Heart left ventricle (tissue), 16 donors: Measurements from ENCODE around the gene MCC. TPM values are rescaled to one million over a fixed set of nuclear protein-coding genes. Genes with fewer than 3 reads are reported as not detected.

Experiments used
- ATAC-seq, 4 donors: fragments of 200-7000 bp; cut with Tn5 transposase; one replicate each; pipeline ENCODE4 v1.9.1; 2020 to 2022; ENCODE audit warnings: moderate library complexity in 4 of 4, mild to moderate bottlenecking in 3 of 4, moderate number of reproducible peaks in 1 of 4
- DNase-seq, 5 donors: peaks; one replicate each; pipeline ENCODE4 v3.0.0-alpha.2; 2020
- H3K27ac ChIP-seq, 12 donors: fragments of 200-600 bp; sonication (generic) in 4 of 12; one replicate each; pipeline versions ENCODE4 v1.5.0 to v1.8.0; 2016 to 2022; ENCODE audit warnings: mild to moderate bottlenecking in 2 of 12
- H3K27me3 ChIP-seq, 9 donors: fragments of 200-600 bp; sonication (generic) in 2 of 9; one replicate each; pipeline versions ENCODE4 v1.5.1 to v1.8.0; 2016 to 2022; ENCODE audit warnings: mild to moderate bottlenecking in 3 of 9
- H3K36me3 ChIP-seq, 9 donors: fragments of 200-600 bp; sonication (generic) in 2 of 9; one replicate each; pipeline versions ENCODE4 v1.5.0 to v1.8.0; 2018 to 2022; ENCODE audit warnings: mild to moderate bottlenecking in 2 of 9
- H3K4me1 ChIP-seq, 12 donors: fragments of 200-600 bp; sonication (generic) in 4 of 12; one replicate each; pipeline versions ENCODE4 v1.5.0 to v1.8.0; 2016 to 2022; ENCODE audit warnings: mild to moderate bottlenecking in 3 of 12
- H3K4me3 ChIP-seq, 12 donors: fragments of 200-600 bp; sonication (generic) in 4 of 12; one replicate each; pipeline versions ENCODE4 v1.5.0 to v1.8.0; 2017 to 2022; ENCODE audit warnings: mild to moderate bottlenecking in 9 of 12, moderate library complexity in 4 of 12
- H3K9me3 ChIP-seq, 12 donors: fragments of 200-600 bp; sonication (generic) in 4 of 12; one replicate each; pipeline versions ENCODE4 v1.5.0 to v1.8.0; 2016 to 2022; ENCODE audit warnings: mild to moderate bottlenecking in 1 of 12
- CTCF ChIP-seq, 12 donors: fragments of 200-600 bp; sonication (generic) in 4 of 12; IDR thresholded peaks; one replicate each; pipeline versions ENCODE4 v1.5.0 to v1.8.0; 2018 to 2022; ENCODE audit warnings: antibody characterized with exemption in 12 of 12, mild to moderate bottlenecking in 5 of 12
- POLR2A ChIP-seq, 2 donors: fragments of 450-650 bp; IDR thresholded peaks; one replicate each; pipeline ENCODE4 v1.6.1; 2017; ENCODE audit warnings: antibody characterized with exemption in 2 of 2, mild to moderate bottlenecking in 2 of 2, moderate library complexity in 2 of 2
- WGBS, 4 donors: extraction: QIAGEN DNeasy Blood & Tissue Kit in 2 of 4; methylation state at CpG; one replicate each; pipeline versions ENCODE4 v1.1.5 to v1.1.7; 2013 to 2018; 5-methylcytosine and 5-hydroxymethylcytosine counted together
- intact Hi-C, 10 donors: fragments of 100-400 bp; cut with DNase I; formaldehyde crosslinking; loops; one replicate each; pipeline versions ENCODE4 v1.11.1 to v1.14.2; 2022
- polyA plus RNA-seq, 2 donors: library from polyadenylated mRNA; stranded (reverse); fragments of 200-250 nt; gene quantifications; one replicate each; pipeline ENCODE4 v1.2.3, GENCODE V29; 2013
- total RNA-seq, 9 donors: library from RNA; depleted of rRNA in 2 of 9; stranded (reverse); fragments of >200 nt in 2 of 9; fragmentation: NEBNext Ultra II Directional in 3 of 9; extraction: Animal tissue kit (Norgen Biotek cat#: 25700) in 3 of 9; gene quantifications; one replicate each; pipeline versions ENCODE4 v1.1.0 to v1.2.4, GENCODE V29; 2016 to 2023
- donor health status: ischemic (EF 13 %, LVEDD 7.1; RV severe dilation, severe dysfunction).
- donor health status: healthy with polysubstance abuse.
- donor health status: DM: no; HTN: yes; CAD: no.
- donor health status: DM: no; HTN: no; CAD: no.
- donor health status: ischemic (EF 25% LVEDD 6.9; RV normal size, moderate dysfunction).
- donor health status: ischemic (EF 25% LVEDD 5.7; RV mildly dilated, moderate dysfunction).
- donor health status: healthy.
- donor health status: DM: yes; HTN: yes; CAD: no.
- donor health status: ischemic (EF 35%, LVEDD 5.7; RV mildly dilated, moderate dysfunction).
- donor health status: nonischemic (EF 11% LVEDD 7.7; RV severe dilation, severe dysfunction).
- donor health status: DM: yes; HTN: yes; CAD: no.
- donor health status: PGD.
- donor health status: ischemic (EF 29% LVEDD 5.4; RV normal size, mild dysfunction).
- donor health status: nonischemic (EF 23%, LVEDD 6.1; RV moderate dilation, normal function).

The MCC gene
- total and polyA plus RNA-seq, 11 donors, result 6.1 to 33.8 (median 24.3) TPM

DNA sequence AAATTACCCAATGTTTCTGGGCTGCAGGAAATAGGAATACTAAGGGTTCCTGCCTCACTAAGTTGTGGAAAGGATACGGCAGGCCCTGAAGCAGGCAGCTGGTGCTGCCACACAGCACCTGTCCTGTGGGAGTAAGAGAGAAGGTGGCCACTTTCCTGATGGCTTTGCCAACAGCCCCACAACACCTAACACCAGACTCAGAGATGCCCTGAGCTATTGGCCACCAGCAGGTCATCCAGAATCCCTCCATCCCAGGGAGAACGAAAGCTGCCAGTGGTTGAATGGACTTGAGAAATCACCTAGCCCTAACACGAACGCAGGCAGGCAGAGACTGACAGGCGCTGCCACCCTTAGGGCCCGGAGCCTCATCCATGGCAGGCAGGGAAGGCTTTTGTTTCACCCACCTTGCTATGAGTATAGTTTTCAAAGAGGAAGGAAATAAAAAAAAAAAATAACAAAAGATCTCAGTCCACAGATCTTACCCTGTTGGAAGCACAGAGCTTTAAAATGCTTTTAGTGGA, 429.5 kb downstream of the MCC start:
- H3K27ac ChIP-seq, result peak overlapping the region in 4 of 12 donors; percentile 11 to 32 (median 26)
- peaks cover 0 to 80% (median 35%) of the 10 kb centered on the region in 9 donors for H3K36me3 ChIP-seq
- WGBS, 4 donors, result 60 to 71% (median 65%) methylated on average over 6 of the region's 6 CpGs
- no peaks in the 10 kb centered on the region for H3K9me3 ChIP-seq
- intact Hi-C loops, result no loop called here
- H3K4me3 ChIP-seq, result no peak overlapping the region
- H3K4me1 ChIP-seq, result peaks cover 0 to 37% (median 10%) of the 10 kb centered on the region in 12 donors
- H3K27me3 ChIP-seq, result no peaks in the 10 kb centered on the region
- DNase-seq, result no peak
- TF ChIP-seq POLR2A (IDR thresholded peaks at IDR 0.05), result no peak
- ATAC-seq, result peak in 1 of 4 donors; percentile 14

DNA sequence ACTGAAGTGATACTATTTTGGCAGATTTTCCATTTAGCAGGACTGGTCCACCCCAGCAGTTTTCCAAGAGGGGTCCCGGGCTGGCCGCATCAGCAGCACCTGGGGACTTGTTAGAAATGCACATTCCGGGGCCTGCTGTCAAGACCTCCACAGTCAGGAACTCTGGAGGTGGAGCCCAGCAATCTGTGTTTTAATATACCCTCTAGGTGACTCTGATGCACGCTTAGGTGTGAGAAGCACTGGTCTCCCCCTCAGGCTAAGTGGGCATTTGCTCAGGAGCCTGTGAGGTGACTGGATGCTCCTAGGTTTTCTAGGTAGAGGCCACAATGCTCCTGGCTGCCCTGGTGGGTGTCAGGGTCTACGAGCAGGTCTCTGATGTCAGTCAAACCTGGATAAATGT, 430.0 kb downstream of the MCC start:
- 87 to 93% (median 89%) methylated on average over 4 to 5 of the region's 5 CpGs for WGBS, 4 donors
- no peak for TF ChIP-seq CTCF (IDR thresholded peaks at IDR 0.05)
- no peak for TF ChIP-seq POLR2A (IDR thresholded peaks at IDR 0.05)
- Histone ChIP-seq H3K4me1 (peaks cover 0 to 40% (median 10%) of the 10 kb centered on the region in 12 donors), H3K36me3 (peaks cover 0 to 80% (median 30%) of the 10 kb centered on the region in 9 donors), H3K9me3 (no peaks in the 10 kb centered on the region), H3K27me3 (no peaks in the 10 kb centered on the region), H3K27ac (peak overlapping the region in 2 of 12 donors; percentile 31 to 32), H3K4me3 (no peak overlapping the region)
- intact Hi-C loops, result no loop called here
- ATAC-seq, result no peak
- no peak for DNase-seq

GRCh38 chr5:113057557-113057984, 430.7 kb downstream of the MCC start:
- Histone ChIP-seq H3K27ac (no peak overlapping the region), H3K9me3 (no peaks in the 10 kb centered on the region), H3K27me3 (no peaks in the 10 kb centered on the region), H3K4me3 (no peak overlapping the region), H3K36me3 (peaks cover 0 to 77% (median 24%) of the 10 kb centered on the region in 9 donors), H3K4me1 (peaks cover 0 to 40% (median 11%) of the 10 kb centered on the region in 12 donors)
- DNase-seq (no peak), ATAC-seq (no peak)
- intact Hi-C loops, result no loop called here
- 77 to 88% (median 82%) methylated on average over 14 of the region's 14 CpGs for WGBS, 4 donors
- TF ChIP-seq POLR2A (IDR thresholded peaks at IDR 0.05), result no peak
- peak in 1 of 12 donors; percentile 8 for TF ChIP-seq CTCF (IDR thresholded peaks at IDR 0.05)

GRCh38 chr5:113056988-113057387, 431.3 kb downstream of the MCC start:
- WGBS, 4 donors, result 79 to 88% (median 86%) methylated on average over 5 of the region's 5 CpGs

More at GRCh38 chr5:113056988-113057387, 431.3 kb downstream of the MCC start:
- ATAC-seq (no peak), DNase-seq (no peak)
- Histone ChIP-seq H3K4me1 (peaks cover 0 to 40% (median 12%) of the 10 kb centered on the region in 12 donors), H3K9me3 (no peaks in the 10 kb centered on the region), H3K27ac (no peak overlapping the region), H3K27me3 (no peaks in the 10 kb centered on the region), H3K36me3 (peaks cover 0 to 71% (median 24%) of the 10 kb centered on the region in 9 donors), H3K4me3 (no peak overlapping the region)
- intact Hi-C loops, result no loop called here
- TF ChIP-seq POLR2A (IDR thresholded peaks at IDR 0.05), result no peak
- no peak for TF ChIP-seq CTCF (IDR thresholded peaks at IDR 0.05)
